Gastroesophageal sphincter (tissue), 3 donors: Measurements from ENCODE around the gene CCNJL.

Experiments
- POLR2A ChIP-seq, 2 donors: fragments of 450-650 bp; IDR thresholded peaks; one replicate each; pipeline ENCODE4 v1.6.1; 2017; ENCODE audit warnings: antibody characterized with exemption in 2 of 2, mild to moderate bottlenecking in 2 of 2, moderate library complexity in 1 of 2
- TF ChIP-seq, protein P1 (sequence below), 4 experiments: fragments of 200-600 bp in 2 of 4; fragments of 450-650 bp in 2 of 4; sonication (generic) in 1 of 4; IDR thresholded peaks; one replicate each; pipeline ENCODE4 v1.5.1; 2017 to 2019; ENCODE audit warnings: antibody characterized with exemption in 4 of 4, mild to moderate bottlenecking in 2 of 4, moderate library complexity in 2 of 4

DNA sequence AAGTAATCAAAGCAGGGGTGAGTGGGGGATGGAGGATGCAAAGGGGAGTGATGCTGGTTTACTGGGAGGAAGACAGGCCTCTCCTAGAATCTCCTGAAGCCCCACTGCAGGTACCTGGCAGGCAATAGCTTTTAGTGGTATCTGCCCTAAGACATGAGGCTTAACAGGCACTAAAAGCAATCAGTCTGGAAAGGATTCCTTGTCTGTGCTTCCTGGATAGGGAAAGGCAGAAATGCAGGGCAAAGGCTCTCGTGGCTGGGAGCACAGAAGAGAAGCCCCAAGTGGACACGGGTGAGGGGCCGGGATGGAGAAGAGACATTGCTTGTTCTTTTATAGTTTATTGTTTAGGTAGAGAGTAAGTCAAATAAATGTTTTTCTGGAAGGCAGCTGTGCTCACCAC, 40.1 kb downstream of the CCNJL start:
- no peak for TF ChIP-seq POLR2A (IDR thresholded peaks at IDR 0.05)
- TF ChIP-seq, protein P1, sequence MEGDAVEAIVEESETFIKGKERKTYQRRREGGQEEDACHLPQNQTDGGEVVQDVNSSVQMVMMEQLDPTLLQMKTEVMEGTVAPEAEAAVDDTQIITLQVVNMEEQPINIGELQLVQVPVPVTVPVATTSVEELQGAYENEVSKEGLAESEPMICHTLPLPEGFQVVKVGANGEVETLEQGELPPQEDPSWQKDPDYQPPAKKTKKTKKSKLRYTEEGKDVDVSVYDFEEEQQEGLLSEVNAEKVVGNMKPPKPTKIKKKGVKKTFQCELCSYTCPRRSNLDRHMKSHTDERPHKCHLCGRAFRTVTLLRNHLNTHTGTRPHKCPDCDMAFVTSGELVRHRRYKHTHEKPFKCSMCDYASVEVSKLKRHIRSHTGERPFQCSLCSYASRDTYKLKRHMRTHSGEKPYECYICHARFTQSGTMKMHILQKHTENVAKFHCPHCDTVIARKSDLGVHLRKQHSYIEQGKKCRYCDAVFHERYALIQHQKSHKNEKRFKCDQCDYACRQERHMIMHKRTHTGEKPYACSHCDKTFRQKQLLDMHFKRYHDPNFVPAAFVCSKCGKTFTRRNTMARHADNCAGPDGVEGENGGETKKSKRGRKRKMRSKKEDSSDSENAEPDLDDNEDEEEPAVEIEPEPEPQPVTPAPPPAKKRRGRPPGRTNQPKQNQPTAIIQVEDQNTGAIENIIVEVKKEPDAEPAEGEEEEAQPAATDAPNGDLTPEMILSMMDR (IDR thresholded peaks at IDR 0.05) = no peak
